Endothelial cell of umbilical vein (primary cell): Measurements from ENCODE around the gene CDHR4.

Source experiments
- POLR2AphosphoS5 ChIP-seq: IDR thresholded peaks from 2 replicates; pipeline ENCODE4 v1.6.1; 2012; ENCODE audit warnings: low read depth, mild to moderate bottlenecking, control low read depth, low read length, moderate library complexity; ENCODE audit not compliant: insufficient read depth
- TF ChIP-seq, protein P1 (sequence below), 2 donors: IDR thresholded peaks; 1 replicate in 1 of 2; 2 replicates in 1 of 2; pipeline ENCODE4 v1.5.1; 2011; ENCODE audit warnings: low read length in 2 of 2, mild to moderate bottlenecking in 2 of 2, moderate library complexity in 2 of 2, control low read depth in 1 of 2, inconsistent platforms in 1 of 2, low read depth in 1 of 2; ENCODE audit not compliant: insufficient read depth in 1 of 2; ENCODE audit errors: extremely low read depth in 1 of 2

DNA sequence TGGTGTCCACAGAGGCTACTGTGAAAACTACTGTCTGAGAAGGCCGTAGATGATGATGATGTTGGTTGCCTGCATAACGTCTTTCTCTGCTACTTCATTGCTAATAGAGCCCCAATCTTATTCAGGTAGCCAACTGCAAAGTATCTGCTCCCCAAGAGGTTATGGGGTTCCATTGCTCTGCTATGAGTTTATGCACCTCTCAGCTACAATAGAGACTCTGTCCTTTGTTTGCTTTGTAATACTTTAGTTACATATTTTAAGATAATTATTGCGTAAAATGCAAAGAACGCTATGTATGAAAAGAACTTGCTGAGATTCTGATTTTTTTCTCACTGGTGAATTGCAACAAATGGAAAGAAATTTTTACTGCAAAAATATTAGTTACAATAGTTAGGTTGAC is 48.2 kb downstream of the CDHR4 start:
- TF ChIP-seq, protein P1, sequence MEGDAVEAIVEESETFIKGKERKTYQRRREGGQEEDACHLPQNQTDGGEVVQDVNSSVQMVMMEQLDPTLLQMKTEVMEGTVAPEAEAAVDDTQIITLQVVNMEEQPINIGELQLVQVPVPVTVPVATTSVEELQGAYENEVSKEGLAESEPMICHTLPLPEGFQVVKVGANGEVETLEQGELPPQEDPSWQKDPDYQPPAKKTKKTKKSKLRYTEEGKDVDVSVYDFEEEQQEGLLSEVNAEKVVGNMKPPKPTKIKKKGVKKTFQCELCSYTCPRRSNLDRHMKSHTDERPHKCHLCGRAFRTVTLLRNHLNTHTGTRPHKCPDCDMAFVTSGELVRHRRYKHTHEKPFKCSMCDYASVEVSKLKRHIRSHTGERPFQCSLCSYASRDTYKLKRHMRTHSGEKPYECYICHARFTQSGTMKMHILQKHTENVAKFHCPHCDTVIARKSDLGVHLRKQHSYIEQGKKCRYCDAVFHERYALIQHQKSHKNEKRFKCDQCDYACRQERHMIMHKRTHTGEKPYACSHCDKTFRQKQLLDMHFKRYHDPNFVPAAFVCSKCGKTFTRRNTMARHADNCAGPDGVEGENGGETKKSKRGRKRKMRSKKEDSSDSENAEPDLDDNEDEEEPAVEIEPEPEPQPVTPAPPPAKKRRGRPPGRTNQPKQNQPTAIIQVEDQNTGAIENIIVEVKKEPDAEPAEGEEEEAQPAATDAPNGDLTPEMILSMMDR (IDR thresholded peaks at IDR 0.05; ENCODE audit: extremely low read depth in 1 of 2, insufficient read depth in 1 of 2, low read depth in 1 of 2, low read length in 2 of 2), result no peak
- TF ChIP-seq POLR2AphosphoS5, result no peak
